ENCODE data around the gene SPATA32. TPM values are rescaled to one million over a fixed set of nuclear protein-coding genes. Genes with fewer than 3 reads are reported as not detected.

Gene SPATA32
- total RNA-seq, 1 experiment from 2014 or later, result 0.15 TPM

DNA sequence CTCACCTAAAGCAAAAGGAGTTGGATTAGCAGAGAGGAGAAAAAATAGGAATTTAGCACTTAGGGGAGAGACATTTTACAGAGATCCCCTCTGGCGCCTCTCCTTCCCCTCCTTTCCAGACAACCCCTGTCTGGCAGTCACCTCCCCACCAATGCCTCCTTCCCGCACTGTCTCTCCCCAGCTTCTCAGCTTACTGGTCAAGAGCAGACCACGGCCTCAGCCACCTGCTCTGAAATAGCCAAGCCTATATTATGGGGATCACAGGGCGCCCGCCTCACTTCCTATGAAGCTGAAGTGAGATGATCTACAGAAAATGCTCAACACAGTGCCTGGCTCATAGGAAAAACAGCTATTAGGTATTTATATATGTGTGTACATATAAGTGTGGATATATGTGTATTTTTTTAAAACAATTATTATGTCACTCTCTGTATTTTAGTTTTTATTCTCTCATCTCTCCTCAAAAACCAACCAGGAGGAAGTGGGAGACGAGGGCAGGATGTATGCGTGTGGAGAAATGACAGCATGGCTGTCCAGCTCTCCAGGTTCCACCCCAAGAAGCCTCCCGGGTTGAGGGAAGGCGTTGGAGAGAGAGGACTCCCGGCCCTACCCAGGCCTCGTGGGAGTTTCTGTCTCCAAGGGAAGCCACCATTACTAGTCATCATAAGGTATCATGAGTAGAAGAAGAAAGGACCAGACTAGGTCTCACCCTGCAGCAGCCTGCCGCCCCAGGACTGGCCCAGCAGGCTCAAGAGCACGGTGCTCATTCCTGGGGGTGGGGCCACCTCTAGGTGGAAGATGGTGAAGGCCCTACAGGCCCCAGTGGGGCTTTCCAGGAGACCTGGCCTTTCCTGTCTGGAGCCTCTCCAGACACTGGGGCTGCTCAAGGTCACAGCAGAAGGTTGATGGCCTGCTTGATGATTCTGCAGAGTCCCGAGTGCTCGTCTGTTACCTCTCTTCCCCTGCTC is 27.7 kb upstream of the SPATA32 start (continued):
- no peak for TF ChIP-seq SRF (IDR thresholded peaks at IDR 0.05; ENCODE audit: low read depth)
- TF ChIP-seq, protein P1, sequence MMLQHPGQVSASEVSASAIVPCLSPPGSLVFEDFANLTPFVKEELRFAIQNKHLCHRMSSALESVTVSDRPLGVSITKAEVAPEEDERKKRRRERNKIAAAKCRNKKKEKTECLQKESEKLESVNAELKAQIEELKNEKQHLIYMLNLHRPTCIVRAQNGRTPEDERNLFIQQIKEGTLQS (IDR thresholded peaks at IDR 0.05), result no peak
- no peak for TF ChIP-seq ELF1 (IDR thresholded peaks at IDR 0.05; ENCODE audit: borderline replicate concordance, low read depth)
- no peak for TF ChIP-seq RAD21 (IDR thresholded peaks at IDR 0.05; ENCODE audit: low read depth)
- no peak for TF ChIP-seq JUND (IDR thresholded peaks at IDR 0.05)

DNA sequence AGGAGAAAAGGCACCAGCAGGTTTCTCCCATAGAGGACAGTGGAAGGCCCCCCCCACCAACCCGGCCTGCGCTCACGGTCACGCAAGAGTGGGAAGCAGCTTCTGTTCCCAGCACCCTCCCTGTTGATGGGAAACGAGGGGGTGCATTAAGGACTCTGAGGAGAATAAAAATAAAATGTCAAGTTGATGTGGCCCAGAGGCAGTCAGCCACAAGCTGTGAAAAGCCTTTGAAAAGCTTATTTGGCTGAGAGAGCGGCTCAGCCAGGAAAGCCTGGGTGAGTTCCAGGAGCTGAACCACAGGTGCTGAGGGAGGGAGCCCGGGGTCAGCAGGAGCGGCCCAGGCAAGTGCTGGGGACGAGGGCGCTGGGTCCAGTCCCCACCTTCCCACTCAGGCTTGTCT is 26.9 kb upstream of the SPATA32 start:
- POLR2A ChIA-PET, result no interaction called here
- H3K36me3 ChIP-seq (ENCODE audit: control insufficient read depth in 1 of 2, insufficient read depth in 2 of 2, low read length in 2 of 2), result peaks cover 28 to 54% of the 10 kb centered on the region in 2 experiments; a peak in 3 of 4 replicates
- intact Hi-C loops (cut with micrococcal nuclease), result no loop called here
- no peaks in the 10 kb centered on the region for H3K9me2 ChIP-seq (ENCODE audit: insufficient read depth)
- H3K4me1 ChIP-seq (ENCODE audit: control insufficient read depth in 1 of 2, insufficient read depth in 2 of 2, low read length in 2 of 2), result peaks cover 10 to 14% of the 10 kb centered on the region in 2 experiments
- RAD21 ChIA-PET (ENCODE audit: low non-redundant PET in 1 of 2, low total read pairs in 2 of 2, uncharacterized antibody in 2 of 2, unreplicated experiment in 2 of 2), result no interaction called here
- peaks cover 9% of the 10 kb centered on the region; the same call in 1 of the 2 replicates for H4K20me1 ChIP-seq (ENCODE audit: insufficient read depth)
- no peaks in the 10 kb centered on the region for H3K27me3 ChIP-seq (ENCODE audit: insufficient read depth, low read length)
- no peak overlapping the region for H2AFZ ChIP-seq (ENCODE audit: low read depth, low read length, poor library complexity, severe bottlenecking)
- ATAC-seq (no peak), DNase-seq (ENCODE audit: low read depth, low spot score) (no peak)
- H3K9me3 ChIP-seq (ENCODE audit: control insufficient read depth in 1 of 2, insufficient read depth in 1 of 2, low read depth in 1 of 2, low read length in 2 of 2), result no peaks in the 10 kb centered on the region
- CTCF ChIA-PET, result interaction anchor here (1.3 kb wide), 1 partner anchor 12 kb away, joined by 3 read pairs; no protein-coding TSS in a partner anchor
- H3K4me2 ChIP-seq (ENCODE audit: low read length), result no peak overlapping the region
- no TSS peak for BruUV-seq (replicated peaks)
- no peak overlapping the region for H3K9ac ChIP-seq (ENCODE audit: low read length)
- no peak overlapping the region for H3K27ac ChIP-seq (ENCODE audit: low read depth, low read length)
- TF ChIP-seq SRF (IDR thresholded peaks at IDR 0.05; ENCODE audit: low read depth) (no peak), ZFX (IDR thresholded peaks at IDR 0.05) (no peak), ELF1 (IDR thresholded peaks at IDR 0.05; ENCODE audit: borderline replicate concordance, low read depth) (no peak)
- TF ChIP-seq, protein P2, sequence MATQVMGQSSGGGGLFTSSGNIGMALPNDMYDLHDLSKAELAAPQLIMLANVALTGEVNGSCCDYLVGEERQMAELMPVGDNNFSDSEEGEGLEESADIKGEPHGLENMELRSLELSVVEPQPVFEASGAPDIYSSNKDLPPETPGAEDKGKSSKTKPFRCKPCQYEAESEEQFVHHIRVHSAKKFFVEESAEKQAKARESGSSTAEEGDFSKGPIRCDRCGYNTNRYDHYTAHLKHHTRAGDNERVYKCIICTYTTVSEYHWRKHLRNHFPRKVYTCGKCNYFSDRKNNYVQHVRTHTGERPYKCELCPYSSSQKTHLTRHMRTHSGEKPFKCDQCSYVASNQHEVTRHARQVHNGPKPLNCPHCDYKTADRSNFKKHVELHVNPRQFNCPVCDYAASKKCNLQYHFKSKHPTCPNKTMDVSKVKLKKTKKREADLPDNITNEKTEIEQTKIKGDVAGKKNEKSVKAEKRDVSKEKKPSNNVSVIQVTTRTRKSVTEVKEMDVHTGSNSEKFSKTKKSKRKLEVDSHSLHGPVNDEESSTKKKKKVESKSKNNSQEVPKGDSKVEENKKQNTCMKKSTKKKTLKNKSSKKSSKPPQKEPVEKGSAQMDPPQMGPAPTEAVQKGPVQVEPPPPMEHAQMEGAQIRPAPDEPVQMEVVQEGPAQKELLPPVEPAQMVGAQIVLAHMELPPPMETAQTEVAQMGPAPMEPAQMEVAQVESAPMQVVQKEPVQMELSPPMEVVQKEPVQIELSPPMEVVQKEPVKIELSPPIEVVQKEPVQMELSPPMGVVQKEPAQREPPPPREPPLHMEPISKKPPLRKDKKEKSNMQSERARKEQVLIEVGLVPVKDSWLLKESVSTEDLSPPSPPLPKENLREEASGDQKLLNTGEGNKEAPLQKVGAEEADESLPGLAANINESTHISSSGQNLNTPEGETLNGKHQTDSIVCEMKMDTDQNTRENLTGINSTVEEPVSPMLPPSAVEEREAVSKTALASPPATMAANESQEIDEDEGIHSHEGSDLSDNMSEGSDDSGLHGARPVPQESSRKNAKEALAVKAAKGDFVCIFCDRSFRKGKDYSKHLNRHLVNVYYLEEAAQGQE (IDR thresholded peaks at IDR 0.05; ENCODE audit: low read depth), result no peak
- TF ChIP-seq, protein P3, sequence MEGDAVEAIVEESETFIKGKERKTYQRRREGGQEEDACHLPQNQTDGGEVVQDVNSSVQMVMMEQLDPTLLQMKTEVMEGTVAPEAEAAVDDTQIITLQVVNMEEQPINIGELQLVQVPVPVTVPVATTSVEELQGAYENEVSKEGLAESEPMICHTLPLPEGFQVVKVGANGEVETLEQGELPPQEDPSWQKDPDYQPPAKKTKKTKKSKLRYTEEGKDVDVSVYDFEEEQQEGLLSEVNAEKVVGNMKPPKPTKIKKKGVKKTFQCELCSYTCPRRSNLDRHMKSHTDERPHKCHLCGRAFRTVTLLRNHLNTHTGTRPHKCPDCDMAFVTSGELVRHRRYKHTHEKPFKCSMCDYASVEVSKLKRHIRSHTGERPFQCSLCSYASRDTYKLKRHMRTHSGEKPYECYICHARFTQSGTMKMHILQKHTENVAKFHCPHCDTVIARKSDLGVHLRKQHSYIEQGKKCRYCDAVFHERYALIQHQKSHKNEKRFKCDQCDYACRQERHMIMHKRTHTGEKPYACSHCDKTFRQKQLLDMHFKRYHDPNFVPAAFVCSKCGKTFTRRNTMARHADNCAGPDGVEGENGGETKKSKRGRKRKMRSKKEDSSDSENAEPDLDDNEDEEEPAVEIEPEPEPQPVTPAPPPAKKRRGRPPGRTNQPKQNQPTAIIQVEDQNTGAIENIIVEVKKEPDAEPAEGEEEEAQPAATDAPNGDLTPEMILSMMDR (IDR thresholded peaks at IDR 0.05 in 2 of 3, conservative IDR thresholded peaks at IDR 0.05 in 1 of 3; ENCODE audit: borderline replicate concordance in 1 of 3, insufficient read depth in 1 of 3, low read depth in 2 of 3, low read length in 2 of 3), result no peak
- H3K79me2 ChIP-seq (ENCODE audit: insufficient read depth, low read length), result peaks cover 51% of the 10 kb centered on the region
- no peak overlapping the region for H3K4me3 ChIP-seq (replicated peaks in 1 of 2; ENCODE audit: low read depth in 1 of 2, low read length in 2 of 2)

Measured in HCT116 (cell line).